PC-3 (cell line): ENCODE data around the gene OR5C1. TPM values are rescaled to one million over a fixed set of nuclear protein-coding genes. Genes with fewer than 3 reads are reported as not detected.
"Not testable (repeated sequence)": the region's sequence is repeated elsewhere in the genome, so short reads cannot be mapped to it uniquely, and the experiment has no call there.

Source experiments
- ATAC-seq: fragments of 200-7000 bp; cut with Tn5 transposase; 2 replicates; pipeline ENCODE4 v1.9.1; 2020; ENCODE audit warnings: mild to moderate bottlenecking, moderate library complexity
- BruUV-seq: library from RNA; stranded (reverse); fragments of 400-500 nt; replicated peaks from 2 replicates; lab custom pipeline; 2021; lab: Mats Ljungman, UMichigan
- CTCF ChIA-PET: fragments of 300-600 bp; sonication (Branson Sonifier 250); formaldehyde crosslinking; loops from one replicate; lab custom pipeline; 2022; ENCODE audit warnings: antibody characterized with exemption; lab: Charles Lee
- POLR2A ChIA-PET: fragments of 300-600 bp; sonication (Branson Sonifier 250); formaldehyde crosslinking; loops from one replicate; lab custom pipeline; 2022; ENCODE audit warnings: antibody characterized with exemption; ENCODE audit not compliant: unreplicated experiment; lab: Charles Lee
- DNase-seq: peaks from one replicate; pipeline ENCODE4 v3.0.0-alpha.2; 2015
- H2AFZ ChIP-seq: fragments of 300-600 bp; sonication (generic); 2 replicates; pipeline ENCODE4 v1.6.0; 2016; ENCODE audit warnings: antibody characterized with exemption, low read length
- H3F3A ChIP-seq: fragments of 300-600 bp; sonication (generic); one replicate; pipeline ENCODE4 v1.6.0; 2017; ENCODE audit warnings: antibody characterized with exemption, low read length, control low read depth, mild to moderate bottlenecking; ENCODE audit not compliant: unreplicated experiment
- H3K27ac ChIP-seq: fragments of 300-600 bp; sonication (generic); 2 replicates; pipeline ENCODE4 v1.5.1; 2016; ENCODE audit warnings: mild to moderate bottlenecking, low read length
- H3K27me3 ChIP-seq: fragments of 300-600 bp; sonication (generic); 2 replicates; pipeline ENCODE4 v1.6.1; 2016; ENCODE audit warnings: low read length, mixed read lengths
- H3K36me3 ChIP-seq: fragments of 300-600 bp; sonication (generic); 2 replicates; pipeline ENCODE4 v1.6.1; 2016; ENCODE audit warnings: low read depth, mixed run types, low read length, mixed read lengths
- H3K4me1 ChIP-seq: fragments of 300-600 bp; sonication (generic); 2 replicates; pipeline ENCODE4 v1.5.1; 2016; ENCODE audit warnings: low read length; ENCODE audit not compliant: insufficient read depth
- H3K4me2 ChIP-seq: fragments of 300-600 bp; sonication (generic); 2 replicates; pipeline ENCODE4 v1.6.0; 2016; ENCODE audit warnings: low read length
- H3K4me3 ChIP-seq: fragments of 300-600 bp; sonication (generic); 2 replicates; pipeline ENCODE4 v1.5.1; 2016; ENCODE audit warnings: mild to moderate bottlenecking, low read length, mixed read lengths
- H3K79me2 ChIP-seq: fragments of 300-600 bp; sonication (generic); 2 replicates; pipeline ENCODE4 v1.6.1; 2017; ENCODE audit warnings: low read length, mixed read lengths
- H3K9ac ChIP-seq: fragments of 300-600 bp; sonication (generic); 2 replicates; pipeline ENCODE4 v1.6.0; 2016; ENCODE audit warnings: mild to moderate bottlenecking, low read length
- H3K9me2 ChIP-seq: fragments of 300-600 bp; sonication (generic); replicated peaks from 2 replicates; pipeline ENCODE4 v1.6.1; 2016; ENCODE audit warnings: mixed run types, low read length, mixed read lengths
- H3K9me3 ChIP-seq: fragments of 300-600 bp; sonication (generic); 2 replicates; pipeline ENCODE4 v1.6.1; 2016; ENCODE audit warnings: low read length, mixed read lengths
- H4K20me1 ChIP-seq: fragments of 300-600 bp; sonication (generic); 2 replicates; pipeline ENCODE4 v1.6.1; 2016; ENCODE audit warnings: low read length, mixed read lengths
- CTCF ChIP-seq: fragments of 300-600 bp; sonication (generic); conservative IDR thresholded peaks from 2 replicates; pipeline ENCODE4 v1.5.1; 2017; ENCODE audit warnings: antibody characterized with exemption, low read depth, mild to moderate bottlenecking, low read length
- EZH2 ChIP-seq: fragments of 300-600 bp; sonication (generic); IDR thresholded peaks from one replicate; pipeline ENCODE4 v1.6.1; 2017; ENCODE audit warnings: antibody characterized with exemption, mild to moderate bottlenecking, low read length; ENCODE audit not compliant: unreplicated experiment
- EZH2phosphoT487 ChIP-seq: fragments of 300-600 bp; sonication (generic); IDR thresholded peaks from 2 replicates; pipeline ENCODE4 v1.6.1; 2018; ENCODE audit warnings: mild to moderate bottlenecking, antibody characterized with exemption, low read length, borderline replicate concordance
- intact Hi-C: fragments of 100-400 bp; cut with micrococcal nuclease; formaldehyde crosslinking; loops from 2 replicates; pipeline ENCODE4 v1.9.0; 2023
- total RNA-seq: library from RNA; depleted of rRNA; stranded (reverse); fragments of >200 nt; gene quantifications from 2 replicates; pipeline ENCODE4 v1.2.3, GENCODE V29; 2014

OR5C1 gene
- total RNA-seq, 1 experiment from 2014 or later = not detected

- ChIA-PET CTCF (no interaction called here), POLR2A (interaction anchor here (0.6 to 0.7 kb wide), 2 partner anchors 34 to 105 kb away, joined by 3 to 11 read pairs; no protein-coding TSS in a partner anchor)
- Histone ChIP-seq H4K20me1 (no peaks in the 10 kb centered on the region), H3K27ac (peak overlapping the region; percentile 78), H3F3A (no peaks in the 10 kb centered on the region), H3K27me3 (no peaks in the 10 kb centered on the region), H3K4me3 (peak overlapping the region; percentile 97), H3K9ac (peak overlapping the region; percentile 93), H3K4me2 (peak overlapping the region; percentile 95), H3K9me2 (no peaks in the 10 kb centered on the region), H3K79me2 (peaks cover 38% of the 10 kb centered on the region), H3K36me3 (peaks cover 11% of the 10 kb centered on the region; the same call in 1 of the 2 replicates), H3K4me1 (peaks cover 11% of the 10 kb centered on the region), H3K9me3 (no peaks in the 10 kb centered on the region), H2AFZ (peak overlapping the region; percentile 99)
- DNase-seq (no peak), ATAC-seq (peak; percentile 27)
- TF ChIP-seq CTCF (no peak), EZH2 (no peak), EZH2phosphoT487 (no peak)
- no TSS peak for BruUV-seq
- intact Hi-C loops = no loop called here
Observed at GRCh38 chr9:122827761-122828093, 39.0 kb downstream of the OR5C1 start.

- H3K27me3 ChIP-seq, BruUV-seq, intact Hi-C loops, CTCF ChIA-PET, H3K9me3 ChIP-seq, H3F3A ChIP-seq, H4K20me1 ChIP-seq, DNase-seq, POLR2A ChIA-PET, ATAC-seq, H3K27ac ChIP-seq, H3K9me2 ChIP-seq: not testable (repeated sequence)
- Histone ChIP-seq H3K4me1 (peaks cover 11% of the 10 kb centered on the region), H3K4me2 (peak overlapping the region; percentile 95), H3K9ac (peak overlapping the region; percentile 93), H2AFZ (peak overlapping the region; percentile 99), H3K4me3 (peak overlapping the region; percentile 97), H3K36me3 (peaks cover 11% of the 10 kb centered on the region; the same call in 1 of the 2 replicates), H3K79me2 (peaks cover 38% of the 10 kb centered on the region)
Observed at GRCh38 chr9:122828965-122829284, 40.2 kb downstream of the OR5C1 start.

GRCh38 chr9:122832194-122832593 lies 43.5 kb downstream of the OR5C1 start:
- Histone ChIP-seq H3K9me2 (no peaks in the 10 kb centered on the region), H2AFZ (no peak overlapping the region), H3K4me3 (no peak overlapping the region), H3K4me2 (no peak overlapping the region), H3K36me3 (no peaks in the 10 kb centered on the region), H3K4me1 (peaks cover 4% of the 10 kb centered on the region), H3K79me2 (peaks cover 12% of the 10 kb centered on the region), H3K9ac (no peak overlapping the region), H3K27me3 (no peaks in the 10 kb centered on the region), H3K27ac (no peak overlapping the region), H4K20me1 (no peaks in the 10 kb centered on the region), H3F3A (no peaks in the 10 kb centered on the region), H3K9me3 (no peaks in the 10 kb centered on the region)
- ATAC-seq (no peak), DNase-seq (no peak)
- no TSS peak for BruUV-seq
- intact Hi-C loops = no loop called here
- POLR2A ChIA-PET = no interaction called here
- CTCF ChIA-PET = no interaction called here
- TF ChIP-seq EZH2phosphoT487 = no peak
- TF ChIP-seq CTCF = no peak
